DMS53 (cell line): ENCODE measurements around the gene SWI5.
"Not testable (repeated sequence)": the region's sequence is repeated elsewhere in the genome, so short reads cannot be mapped to it uniquely, and the experiment has no call there.

Experiments
- DNase-seq: peaks from one replicate; lab custom pipeline; 2025; lab: John Stamatoyannopoulos, UW

SWI5 gene

DNA sequence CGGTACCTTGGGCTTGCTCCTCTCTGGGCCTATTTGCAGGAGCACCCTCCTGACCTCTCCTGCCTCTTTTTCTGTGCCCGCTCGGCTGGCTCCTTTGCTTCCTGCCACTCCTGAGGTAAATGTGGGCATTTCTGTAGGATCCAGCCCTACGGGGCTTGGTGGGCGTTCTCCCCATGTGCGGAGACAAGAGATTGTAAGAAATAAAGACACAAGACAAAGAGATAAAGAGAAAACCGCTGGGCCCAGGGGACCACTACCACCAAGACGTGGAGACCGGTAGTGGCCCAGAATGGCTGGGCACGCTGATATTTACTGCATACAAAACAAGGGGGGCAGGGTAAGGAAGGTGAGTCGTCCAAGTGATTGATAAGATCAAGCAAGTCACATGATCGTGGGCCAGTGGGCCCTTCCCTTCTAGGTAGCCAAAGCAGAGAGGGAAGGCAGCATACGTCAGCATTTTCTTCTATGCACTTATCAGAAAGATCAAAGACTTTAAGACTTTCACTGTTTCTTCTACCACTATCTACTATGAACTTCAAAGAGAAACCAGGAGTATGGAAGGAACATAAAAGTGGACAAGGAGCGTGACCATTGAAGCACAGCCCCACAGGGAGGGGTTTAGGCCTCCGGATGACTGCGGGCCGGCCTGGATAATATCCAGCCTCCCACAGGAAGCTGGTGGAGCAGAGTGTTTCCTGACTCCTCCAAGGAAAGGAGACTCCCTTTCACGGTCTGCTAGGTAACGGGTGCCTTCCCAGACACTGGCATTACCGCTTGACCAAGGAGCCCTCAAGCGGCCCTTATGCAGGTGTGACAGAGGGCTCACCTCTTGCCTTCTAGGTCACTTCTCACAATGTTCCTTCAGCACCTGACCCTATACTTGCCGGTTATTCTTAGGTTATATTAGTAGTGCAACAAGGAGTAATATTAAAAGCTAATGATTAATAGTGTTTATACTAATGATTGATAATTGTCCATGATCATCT lies 3.3 kb downstream of the SWI5 start:
- not testable (repeated sequence) for DNase-seq

DNA sequence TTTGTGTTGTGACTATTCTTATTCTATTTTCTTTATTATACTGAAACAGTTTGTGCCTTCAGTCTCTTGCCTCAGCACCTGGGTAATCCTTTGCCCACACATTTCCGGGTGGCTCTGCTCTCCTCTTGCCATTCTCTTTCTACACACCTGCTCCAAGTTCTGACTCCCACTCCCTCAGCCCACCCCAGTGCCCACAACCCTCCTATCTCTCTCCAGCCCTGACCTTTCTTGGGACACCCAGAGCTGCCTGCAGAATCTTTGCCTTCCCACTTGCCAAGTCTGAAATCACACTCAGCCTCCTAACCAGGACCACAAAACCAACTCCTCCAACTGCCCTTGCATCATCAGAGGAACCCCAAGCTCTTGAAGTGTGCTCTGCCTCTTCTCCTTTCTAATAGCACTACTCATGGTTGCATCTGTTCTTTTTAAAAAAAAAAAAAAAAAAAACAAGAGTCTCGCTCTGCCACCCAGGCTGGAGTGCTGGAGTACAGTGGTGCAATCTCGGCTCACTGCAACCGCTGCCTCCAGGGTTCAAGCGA lies 4.1 kb downstream of the SWI5 start:
- DNase-seq: no peak

DNA sequence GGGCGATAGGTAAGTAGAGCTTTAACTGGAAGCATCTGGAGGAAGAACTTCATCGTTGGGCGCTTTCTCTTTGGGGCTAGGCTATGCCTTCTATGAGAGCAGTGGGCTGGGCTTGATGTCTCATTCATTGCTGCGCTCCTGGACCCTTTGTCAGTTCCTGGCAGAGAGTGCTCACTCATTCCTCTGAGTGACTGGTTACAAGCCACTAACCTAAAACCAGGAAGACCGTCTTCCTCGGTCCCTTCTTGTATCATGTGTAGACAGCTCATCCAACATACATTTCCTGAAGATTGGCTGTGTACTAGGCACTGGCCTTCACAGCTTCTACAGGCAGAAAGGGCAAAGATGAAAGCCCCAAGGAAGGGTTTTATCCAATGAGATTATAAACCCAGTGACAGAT lies 6.4 kb downstream of the SWI5 start:
- DNase-seq: no peak

DNA sequence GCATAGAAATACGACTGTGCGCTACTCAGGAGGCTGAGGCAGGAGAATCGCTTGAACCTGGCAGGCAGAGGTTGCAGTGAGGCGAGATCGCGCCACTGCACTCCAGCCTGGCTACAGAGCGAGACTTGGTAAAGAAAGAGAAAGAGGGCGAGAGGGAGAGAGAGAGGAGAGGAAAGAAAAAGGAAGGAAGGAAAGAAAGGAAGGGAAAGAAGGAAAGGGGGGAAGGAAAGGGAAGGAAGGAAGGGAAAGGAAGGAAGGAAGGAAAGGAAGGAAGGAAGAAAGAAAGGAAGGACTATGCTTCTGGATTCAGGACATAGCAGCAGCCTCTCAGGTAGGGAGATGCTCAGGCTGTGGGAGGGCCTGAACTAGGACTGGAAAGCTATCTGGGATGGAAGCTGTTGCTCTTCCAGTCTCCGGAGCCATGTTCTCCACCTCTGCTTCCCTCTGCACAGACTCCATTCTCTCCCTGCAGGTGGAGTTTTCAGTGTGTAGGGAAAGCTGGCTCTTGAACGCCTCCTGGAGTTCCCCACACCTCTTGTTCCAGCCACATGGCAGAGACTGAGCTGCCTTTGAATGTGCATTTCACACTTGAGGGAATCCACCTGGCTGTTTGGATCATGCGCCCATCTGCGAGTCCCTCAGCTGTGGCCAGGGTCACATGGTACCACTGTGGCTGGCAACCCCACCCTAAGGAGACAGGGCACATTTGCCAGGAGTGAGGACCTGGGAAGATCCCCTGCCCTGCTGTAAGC lies 9.1 kb downstream of the SWI5 start:
- no peak for DNase-seq

DNA sequence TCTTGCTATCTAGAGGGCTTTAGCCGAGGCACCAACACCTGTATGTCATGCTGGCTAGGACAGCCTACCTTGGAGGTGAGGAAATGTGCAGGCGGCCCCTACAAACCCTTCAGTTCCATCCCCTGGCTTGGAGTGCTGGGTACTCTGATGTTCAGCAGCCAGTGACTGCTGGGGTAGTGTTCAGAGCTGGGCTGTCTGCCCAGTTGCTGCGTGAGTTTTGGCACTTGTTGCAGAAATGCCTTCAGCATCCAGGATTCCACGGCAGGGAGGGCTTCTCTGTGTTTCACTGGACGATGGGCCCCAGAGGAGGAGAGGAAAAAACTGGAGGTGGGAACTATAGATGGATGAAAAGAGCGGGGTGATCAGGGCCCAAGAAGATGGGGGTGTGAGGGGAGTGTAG lies 10.4 kb downstream of the SWI5 start:
- no peak for DNase-seq

DNA sequence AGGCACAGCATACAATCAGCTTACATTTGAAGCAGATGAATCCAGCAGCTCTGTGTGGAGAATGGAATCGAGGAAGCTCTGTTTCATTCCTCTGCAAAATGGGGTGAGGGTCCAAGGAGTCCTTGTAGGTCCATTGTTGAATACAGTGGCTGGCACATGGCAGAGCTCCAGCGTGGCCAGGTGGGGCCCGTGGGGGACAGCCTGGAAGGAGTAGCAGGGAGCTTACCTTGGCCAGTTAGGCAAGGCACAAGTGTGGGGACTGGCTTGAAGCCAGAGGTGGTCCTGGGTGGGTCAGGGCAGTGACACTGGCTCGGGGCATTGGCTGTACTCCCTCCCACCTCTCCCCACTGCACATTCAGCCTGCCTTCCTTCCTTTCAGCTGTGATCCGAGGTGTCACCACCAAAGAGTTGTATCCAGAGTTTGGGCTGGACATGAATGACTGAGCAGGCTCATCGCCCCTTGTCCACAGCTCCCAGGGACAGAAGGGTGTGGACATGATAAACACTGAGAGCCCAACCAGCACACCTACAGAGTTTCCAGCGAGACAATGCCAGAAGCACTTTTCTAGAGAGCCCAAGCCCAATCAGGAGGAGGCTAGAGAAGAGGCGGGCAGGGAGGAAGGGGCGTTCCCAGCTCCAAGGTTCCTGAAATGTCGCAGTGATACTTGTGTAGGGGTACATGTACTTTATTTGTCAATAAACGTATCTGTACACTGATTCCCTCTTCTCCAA lies 12.4 kb downstream of the SWI5 start:
- DNase-seq: no peak

DNA sequence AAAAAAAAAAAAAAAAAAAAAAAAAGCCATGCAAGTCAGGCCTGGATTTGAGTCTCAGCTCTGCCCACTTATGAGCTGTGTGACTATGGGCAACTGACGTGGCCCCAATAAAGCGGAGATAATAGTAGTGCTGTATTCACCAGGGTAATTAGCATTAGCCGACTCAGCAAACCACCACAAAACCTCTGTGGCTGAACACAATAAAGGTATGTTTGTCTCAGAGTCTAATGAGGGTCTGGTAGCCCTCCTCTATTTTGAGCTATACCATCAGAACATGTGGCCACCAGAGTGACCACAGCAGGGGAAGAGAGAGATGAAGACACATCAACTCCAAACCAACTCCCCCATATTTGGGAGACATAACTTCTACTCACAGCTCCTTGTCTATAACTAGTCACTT lies 15.9 kb downstream of the SWI5 start:
- no peak for DNase-seq

DNA sequence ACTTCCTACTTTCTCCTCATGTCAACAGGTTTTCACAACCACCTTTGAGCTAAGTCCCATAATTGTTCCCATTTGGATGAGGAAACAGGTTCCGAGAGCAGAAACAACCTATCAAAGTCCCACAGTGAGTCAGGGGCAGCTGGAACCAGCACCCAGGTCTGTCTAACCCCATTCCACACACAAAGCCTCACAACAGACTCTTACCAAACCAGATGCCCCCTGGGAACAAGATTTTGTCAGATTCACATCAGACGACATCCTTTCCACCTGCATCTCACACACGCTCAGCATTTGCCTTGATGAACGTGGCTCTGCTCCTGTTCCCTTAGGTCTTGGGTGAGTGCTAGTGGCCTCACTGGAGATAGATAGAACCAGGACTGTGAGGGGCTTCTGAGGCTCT lies 17.0 kb downstream of the SWI5 start:
- no peak for DNase-seq

DNA sequence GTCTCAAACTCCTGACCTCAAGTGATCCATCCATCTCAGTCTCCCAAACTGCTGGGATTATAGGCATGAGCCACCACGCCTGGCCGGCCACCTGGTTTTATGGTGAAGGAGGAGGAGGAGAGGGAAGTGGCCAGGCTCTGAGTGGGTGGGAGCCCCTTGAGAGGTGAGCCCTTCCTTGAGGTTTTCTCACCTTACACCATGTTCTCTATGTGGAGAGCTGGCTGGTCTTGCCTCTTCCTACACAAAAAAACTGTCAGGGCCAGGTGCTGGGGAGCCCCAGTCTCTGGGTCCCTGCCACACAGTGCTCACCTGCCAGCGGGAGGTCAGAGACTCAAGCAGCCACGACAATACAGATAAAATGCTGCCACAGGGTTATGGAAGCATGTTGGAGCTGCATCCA lies 18.1 kb downstream of the SWI5 start:
- DNase-seq: no peak

DNA sequence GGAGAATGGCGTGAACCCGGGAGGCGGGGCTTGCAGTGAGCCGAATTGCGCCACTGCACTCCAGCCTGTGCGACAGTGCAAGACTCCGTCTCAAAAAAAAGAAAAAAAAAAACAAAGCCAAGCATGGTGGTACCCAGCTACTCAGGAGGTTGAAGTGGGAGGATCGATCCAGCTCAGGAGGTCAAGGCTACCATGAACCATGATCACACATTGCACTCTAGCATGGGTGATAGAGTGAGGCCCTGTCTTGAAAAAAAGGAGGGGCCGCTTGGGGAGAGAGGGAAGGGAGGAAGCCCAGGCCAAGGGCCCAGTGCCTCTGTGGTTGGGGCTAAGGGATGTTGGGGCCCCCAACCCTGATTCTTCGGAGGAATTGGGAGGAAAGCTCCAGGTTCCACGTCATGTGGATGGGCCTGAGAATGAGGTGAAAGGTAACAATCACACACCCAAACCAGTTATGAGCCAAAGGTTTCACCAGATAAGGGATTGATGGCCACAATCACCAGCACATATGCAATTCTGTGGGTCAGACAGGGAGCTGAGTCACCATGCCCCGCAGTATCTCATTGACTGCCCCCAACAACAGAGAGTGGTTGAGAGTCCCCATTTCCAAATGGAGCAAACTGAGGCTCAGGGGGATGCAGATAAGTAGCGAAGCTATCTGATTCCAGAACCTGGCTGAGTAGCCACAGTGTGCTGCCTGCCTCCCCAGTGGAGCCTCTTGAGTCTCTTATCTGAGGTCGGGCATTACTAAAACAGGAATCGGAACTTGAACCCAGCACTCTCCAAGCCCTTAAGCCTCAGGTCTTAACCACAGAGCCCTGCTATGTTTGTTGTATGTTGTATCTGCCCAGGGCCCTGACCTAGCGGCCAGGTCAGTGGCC lies 20.5 kb downstream of the SWI5 start:
- no peak for DNase-seq

DNA sequence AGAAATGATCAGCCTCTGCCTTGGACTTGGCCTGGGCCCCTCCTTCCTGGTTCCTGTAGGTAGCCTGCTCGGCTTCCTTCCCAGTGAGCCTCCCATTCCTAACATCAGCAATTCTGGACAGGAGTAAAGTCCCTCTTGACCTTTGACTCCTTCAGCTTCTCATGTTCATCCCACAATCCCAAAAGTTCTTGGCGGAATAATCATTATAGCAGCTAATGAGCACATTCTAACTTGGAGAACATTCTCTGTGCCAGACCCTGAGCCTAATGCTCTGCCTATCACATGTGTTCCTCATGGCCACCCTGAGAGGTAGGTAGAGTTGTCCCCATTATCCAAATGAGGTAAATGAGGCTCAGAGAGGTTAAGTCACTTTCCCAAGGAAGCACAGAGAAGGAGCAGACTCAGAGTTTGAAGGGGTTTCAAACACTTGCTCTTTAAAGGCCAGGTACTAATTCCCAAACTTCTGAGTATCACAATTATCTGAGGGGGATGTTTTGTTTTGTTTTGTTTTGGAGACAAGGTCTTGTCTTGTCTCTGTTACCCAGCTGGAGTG lies 21.2 kb downstream of the SWI5 start:
- no peak for DNase-seq

DNA sequence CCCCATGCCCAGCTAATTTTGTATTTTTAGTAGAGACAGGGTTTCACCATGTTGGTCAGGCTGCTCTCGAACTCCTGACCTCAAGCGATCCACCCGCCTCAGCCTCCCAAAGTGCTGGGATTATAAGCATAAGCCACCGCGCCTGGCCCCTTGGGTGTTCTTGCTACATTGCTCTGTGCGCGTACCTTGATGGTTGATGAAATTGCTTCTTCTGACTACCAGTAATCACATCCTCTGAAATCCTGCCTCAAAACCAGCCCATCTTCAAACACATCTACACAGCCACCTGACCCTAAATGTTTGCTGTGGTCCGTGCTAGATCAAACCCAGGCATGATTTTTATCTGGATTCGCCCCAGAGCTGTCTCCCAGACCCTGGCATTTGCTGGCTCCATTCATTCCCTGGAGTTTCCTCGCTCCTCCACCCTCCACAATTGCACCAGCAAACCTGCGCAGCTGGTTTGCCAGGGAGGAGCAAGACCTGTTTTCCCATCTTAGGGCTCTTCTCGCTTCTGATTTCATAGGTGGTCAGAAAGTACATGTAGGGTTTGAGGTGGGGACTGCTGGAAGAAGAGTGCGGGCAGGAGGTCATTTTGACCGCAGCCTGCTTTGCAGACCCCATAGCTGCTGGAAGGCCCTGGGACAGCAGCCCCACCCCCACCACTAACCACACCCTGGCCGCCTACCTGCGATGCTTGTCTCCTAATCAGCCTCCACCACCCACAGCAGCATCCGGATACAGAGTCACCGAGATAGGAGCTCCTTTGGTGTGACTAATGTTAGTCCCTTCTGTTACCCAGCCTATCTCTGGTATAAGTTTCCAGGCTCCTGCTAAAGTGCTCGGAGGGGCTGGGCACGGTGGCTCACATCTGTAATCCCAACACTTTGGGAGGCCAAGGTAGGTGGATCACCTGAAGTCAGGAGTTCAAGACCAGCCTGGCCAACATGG lies 22.7 kb downstream of the SWI5 start:
- DNase-seq: peak; percentile 29

DNA sequence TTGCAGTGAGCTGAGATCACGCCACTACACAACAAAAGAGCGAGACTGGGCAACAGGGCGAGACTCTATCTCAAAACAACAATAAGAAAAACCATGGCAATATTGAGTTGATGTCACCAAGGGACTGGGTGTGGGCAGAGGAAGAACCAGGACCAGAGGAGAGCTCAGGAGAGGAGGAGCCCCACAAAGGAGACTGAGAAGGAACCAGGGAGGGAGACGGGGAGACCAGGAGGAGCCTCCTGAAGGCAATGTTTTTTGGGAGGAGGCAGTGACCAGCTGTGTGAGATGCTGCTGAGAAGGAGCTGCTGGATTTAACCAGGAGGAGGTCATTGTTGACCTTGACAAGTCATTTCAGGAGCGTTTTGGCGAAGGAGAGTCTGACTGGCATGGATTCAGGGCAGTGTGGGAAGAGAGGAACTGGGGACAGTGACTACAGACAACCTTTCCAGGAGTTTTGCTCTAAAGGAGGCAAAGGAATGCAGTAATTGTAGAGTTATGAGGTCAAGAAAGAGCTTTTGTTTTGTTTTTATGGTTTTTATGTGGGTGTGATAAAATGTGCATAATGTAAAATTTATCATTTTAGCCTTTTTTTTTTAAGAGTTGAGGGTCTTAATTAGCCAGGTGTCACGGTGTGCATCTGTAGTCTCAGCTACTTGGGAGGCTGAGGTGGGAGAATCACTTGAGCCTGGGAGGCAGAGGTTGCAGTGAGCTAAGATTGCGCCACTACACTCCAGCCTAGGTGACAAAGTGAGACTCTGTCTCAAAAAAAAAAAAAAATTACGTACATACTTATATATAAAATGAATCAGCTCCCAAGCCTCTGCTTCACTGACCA lies 28.3 kb downstream of the SWI5 start:
- DNase-seq: no peak

DNA sequence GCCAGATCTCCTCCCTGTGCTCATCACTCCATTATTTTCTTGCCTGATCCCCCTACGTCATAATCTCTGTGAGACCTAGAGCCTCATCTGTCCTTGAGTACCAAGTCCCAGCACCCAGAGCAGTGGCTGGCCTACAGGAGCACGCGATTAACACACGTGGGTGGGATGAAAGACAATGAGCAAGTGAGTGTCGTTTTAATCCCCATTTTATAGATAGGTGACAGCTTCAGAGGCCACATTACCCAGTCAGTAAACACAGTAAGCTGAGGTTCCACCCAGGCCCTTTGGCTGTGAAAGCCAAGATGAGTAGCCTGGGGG lies 28.9 kb downstream of the SWI5 start:
- no peak for DNase-seq

DNA sequence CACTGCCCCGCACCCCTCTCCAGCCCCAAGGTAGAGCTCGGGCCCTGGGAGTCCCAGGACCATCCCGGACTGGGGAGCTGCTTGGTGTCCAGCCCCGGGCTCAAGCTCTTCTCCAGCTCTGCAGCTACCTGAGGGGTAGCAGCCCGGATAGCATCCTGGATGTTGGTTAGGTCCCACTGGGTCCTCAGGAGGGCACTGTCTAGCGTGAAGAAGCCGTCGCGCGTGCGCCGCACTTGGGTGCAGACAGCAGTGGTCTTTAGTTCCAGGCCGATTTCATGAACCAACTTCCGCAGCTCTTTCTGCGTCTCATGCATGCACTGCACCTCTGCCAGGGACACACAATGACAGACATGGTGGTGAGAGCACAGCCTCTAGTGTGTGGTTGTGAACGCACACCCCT lies 33.5 kb downstream of the SWI5 start:
- DNase-seq: no peak

DNA sequence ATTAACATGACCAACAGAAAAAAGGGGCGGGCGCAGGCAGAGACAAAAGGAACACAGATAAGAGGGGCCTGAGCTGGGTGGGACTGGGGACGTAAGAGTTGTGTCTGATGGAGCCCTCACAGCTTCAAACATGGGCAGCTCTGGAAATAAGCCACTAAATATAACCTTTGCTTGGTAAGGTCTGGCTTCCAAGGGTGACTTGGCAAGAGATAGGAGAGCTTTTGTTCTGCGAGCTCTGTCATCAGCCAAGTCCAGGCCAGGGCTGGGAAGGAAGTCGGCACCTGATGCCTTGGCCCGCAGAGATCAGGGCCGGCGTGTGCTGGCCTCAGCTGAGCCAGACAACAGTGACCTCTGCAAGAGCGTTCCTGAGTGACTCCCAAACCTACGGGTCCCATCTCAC lies 34.4 kb downstream of the SWI5 start:
- DNase-seq: no peak

DNA sequence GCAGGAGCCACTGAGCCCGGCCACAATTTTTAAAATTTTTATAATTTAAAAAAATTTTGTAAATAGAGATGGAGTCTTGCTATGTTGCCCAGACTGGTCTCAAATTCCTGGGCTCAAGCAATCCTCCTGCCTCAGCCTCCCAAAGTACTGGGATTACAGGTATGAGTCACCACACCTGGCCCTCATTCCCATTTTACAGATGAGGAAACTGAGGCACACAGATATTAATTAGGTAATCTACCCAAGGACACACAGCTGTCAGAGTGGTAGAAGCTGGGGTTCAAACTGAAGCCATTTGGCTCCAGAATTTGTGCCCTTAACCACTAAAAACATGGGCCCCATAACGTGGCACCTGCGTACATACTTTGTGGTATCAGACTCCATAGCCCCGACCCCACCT lies 38.6 kb downstream of the SWI5 start:
- no peak for DNase-seq

DNA sequence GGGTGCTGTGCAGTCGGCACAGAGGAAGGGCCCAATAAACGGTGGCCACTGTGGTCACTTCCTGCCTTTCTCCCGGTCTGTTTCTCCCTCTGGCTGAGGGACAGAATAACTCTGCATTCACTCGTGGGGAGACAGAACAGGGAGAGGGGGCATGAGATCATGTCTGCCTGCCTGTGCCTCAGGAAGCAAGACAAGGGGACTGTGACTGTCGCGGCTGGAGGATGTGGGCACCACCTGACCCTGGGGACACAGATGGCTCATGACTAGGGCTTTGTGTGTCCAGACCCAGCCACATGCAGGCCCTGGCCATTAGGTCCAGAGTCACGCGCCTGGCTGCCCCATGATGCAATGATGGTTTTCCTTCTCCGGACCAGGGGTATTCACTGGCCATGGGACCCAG lies 40.3 kb downstream of the SWI5 start:
- no peak for DNase-seq

DNA sequence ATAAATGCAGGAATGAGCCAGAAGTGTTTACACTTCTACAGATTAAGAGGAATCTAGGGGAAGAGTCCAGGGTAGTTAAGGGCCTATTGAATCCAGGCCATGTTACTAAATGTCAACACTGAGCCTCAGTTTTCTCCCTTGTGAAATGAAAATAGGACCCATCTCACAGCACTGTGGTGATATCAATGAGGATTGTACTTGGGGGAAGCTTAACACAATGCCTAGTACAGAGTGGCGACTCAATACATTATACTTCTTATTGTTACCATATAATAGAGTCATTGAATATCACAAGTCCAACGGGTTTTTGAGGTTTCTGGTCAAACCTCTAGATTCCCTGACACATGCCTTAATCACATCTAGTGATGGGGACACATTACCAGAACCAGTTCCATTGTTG lies 41.6 kb downstream of the SWI5 start:
- no peak for DNase-seq
